H1 (cell line): ENCODE data around the gene SKIL. TPM values are rescaled to one million over a fixed set of nuclear protein-coding genes. Genes with fewer than 3 reads are reported as not detected.

Source experiments
- CTCF ChIA-PET: fragments of 300-600 bp; sonication (Branson Sonifier 250); formaldehyde crosslinking; loops from one replicate; lab custom pipeline; 2021; ENCODE audit not compliant: partially characterized antibody; lab: Charles Lee
- POLR2A ChIA-PET: fragments of 300-600 bp; sonication (Branson Sonifier 250); formaldehyde crosslinking; loops from one replicate; lab custom pipeline; 2021; ENCODE audit warnings: inconsistent platforms; ENCODE audit not compliant: partially characterized antibody; lab: Charles Lee
- DNase-seq, 2 experiments: peaks; one replicate each; pipeline versions ENCODE4 v3.0.0 to v3.0.0-alpha.2; 2010 to 2022; ENCODE audit warnings: low spot score in 2 of 2, low read depth in 1 of 2, mixed read lengths in 1 of 2
- FAIRE-seq: peaks from 2 replicates; lab custom pipeline; 2011; peaks lifted over from hg19 to GRCh38; lab: Jason Lieb, UNC
- H2AFZ ChIP-seq: 2 replicates; pipeline ENCODE4 v1.8.1; 2012; ENCODE audit warnings: low read length, inconsistent platforms
- H2AK5ac ChIP-seq: 2 replicates; pipeline ENCODE4 v1.6.1; 2013; ENCODE audit warnings: low read depth, low read length
- H2BK120ac ChIP-seq: replicated peaks from 2 replicates; pipeline ENCODE3; 2013; ENCODE audit warnings: low read depth, low read length, inconsistent platforms
- H2BK12ac ChIP-seq: 2 replicates; pipeline ENCODE4 v1.6.1; 2013; ENCODE audit warnings: low read depth, low read length
- H2BK15ac ChIP-seq: 2 replicates; pipeline ENCODE4 v1.6.1; 2013; ENCODE audit warnings: low read length
- H2BK20ac ChIP-seq: 2 replicates; pipeline ENCODE4 v1.6.1; 2013; ENCODE audit warnings: low read length
- H2BK5ac ChIP-seq: 2 replicates; pipeline ENCODE4 v1.6.1; 2013; ENCODE audit warnings: low read depth, low read length
- H3K14ac ChIP-seq: 2 replicates; pipeline ENCODE4 v1.6.1; 2013; ENCODE audit warnings: inconsistent platforms; ENCODE audit not compliant: insufficient read length
- H3K18ac ChIP-seq: 2 replicates; pipeline ENCODE4 v1.6.1; 2013; ENCODE audit warnings: low read length; ENCODE audit errors: extremely low read depth
- H3K23ac ChIP-seq: 2 replicates; pipeline ENCODE4 v1.6.1; 2013; ENCODE audit warnings: inconsistent platforms; ENCODE audit not compliant: insufficient read length
- H3K23me2 ChIP-seq: 2 replicates; pipeline ENCODE4 v1.6.1; 2013; ENCODE audit warnings: low read depth, low read length
- H3K27ac ChIP-seq: 2 replicates; pipeline ENCODE4 v1.6.1; 2011; ENCODE audit warnings: low read depth, low read length, inconsistent platforms
- H3K27me3 ChIP-seq, 4 experiments: replicated peaks in 1 of 4; 1 replicate in 1 of 4; 2 replicates in 3 of 4; pipeline versions ENCODE4 v1.6.1 to v1.8.1; 2011 to 2013; ENCODE audit warnings: low read length in 3 of 4, mild to moderate bottlenecking in 3 of 4, inconsistent platforms in 2 of 4, mixed read lengths in 2 of 4, moderate library complexity in 1 of 4; ENCODE audit not compliant: control insufficient read depth in 3 of 4, insufficient read depth in 3 of 4; ENCODE audit errors: extremely low read depth in 1 of 4
- H3K36me3 ChIP-seq, 4 experiments: 2 replicates each; pipeline versions ENCODE4 v1.6.1 to v1.8.1; 2011 to 2013; ENCODE audit warnings: mild to moderate bottlenecking in 4 of 4, low read length in 3 of 4, moderate library complexity in 2 of 4, control low read depth in 1 of 4, inconsistent platforms in 1 of 4; ENCODE audit not compliant: insufficient read depth in 4 of 4, control insufficient read depth in 2 of 4
- H3K4ac ChIP-seq: replicated peaks from 2 replicates; pipeline ENCODE3; 2013; ENCODE audit warnings: low read length, low read depth, mixed read lengths, inconsistent platforms; ENCODE audit not compliant: insufficient read length
- H3K4me1 ChIP-seq, 4 experiments: replicated peaks in 1 of 4; 1 replicate in 1 of 4; 2 replicates in 3 of 4; pipeline versions ENCODE4 v1.6.1 to v1.8.1; 2011 to 2013; ENCODE audit warnings: low read length in 3 of 4, inconsistent platforms in 2 of 4, mixed read lengths in 1 of 4; ENCODE audit not compliant: insufficient read depth in 4 of 4, control insufficient read depth in 3 of 4
- H3K4me2 ChIP-seq, 2 experiments: 2 replicates each; pipeline versions ENCODE4 v1.6.1 to v1.8.1; 2011 to 2013; ENCODE audit warnings: low read depth in 2 of 2, low read length in 2 of 2, control low read depth in 1 of 2, inconsistent platforms in 1 of 2, mild to moderate bottlenecking in 1 of 2; ENCODE audit not compliant: insufficient read depth in 1 of 2
- H3K4me3 ChIP-seq, 4 experiments: fragments of 200-600, 300-600 bp in 1 of 4; sonication (generic), shearing (Covaris generic), sonication (Bioruptor Twin) in 1 of 4; 2 replicates each; pipeline versions ENCODE4 v1.5.1 to v1.8.1; 2011 to 2016; ENCODE audit warnings: low read length in 4 of 4, low read depth in 3 of 4, control low read depth in 2 of 4, inconsistent platforms in 2 of 4, mild to moderate bottlenecking in 2 of 4, mixed read lengths in 1 of 4, moderate library complexity in 1 of 4; ENCODE audit not compliant: insufficient read depth in 2 of 4; ENCODE audit errors: extremely low read depth in 1 of 4
- H3K56ac ChIP-seq: replicated peaks from 2 replicates; pipeline ENCODE3; 2013; ENCODE audit warnings: low read depth, mild to moderate bottlenecking, mixed read lengths, low read length, inconsistent platforms; ENCODE audit not compliant: insufficient read length
- H3K79me1 ChIP-seq: 2 replicates; pipeline ENCODE4 v1.6.1; 2013; ENCODE audit warnings: low read depth, low read length, control low read depth
- H3K79me2 ChIP-seq, 2 experiments: 2 replicates each; pipeline versions ENCODE4 v1.6.1 to v1.8.1; 2012 to 2013; ENCODE audit warnings: low read length in 2 of 2, mild to moderate bottlenecking in 2 of 2, inconsistent platforms in 1 of 2; ENCODE audit not compliant: insufficient read depth in 2 of 2, control insufficient read depth in 1 of 2
- H3K9ac ChIP-seq, 4 experiments: replicated peaks in 1 of 4; 1 replicate in 1 of 4; 2 replicates in 3 of 4; pipeline versions ENCODE4 v1.6.1 to v1.8.1; 2011 to 2013; ENCODE audit warnings: low read depth in 3 of 4, low read length in 3 of 4, control low read depth in 2 of 4, mild to moderate bottlenecking in 2 of 4, moderate library complexity in 2 of 4, inconsistent platforms in 1 of 4; ENCODE audit errors: extremely low read depth in 1 of 4
- H3K9me3 ChIP-seq, 2 experiments: 2 replicates each; pipeline versions ENCODE4 v1.6.1 to v1.8.1; 2012 to 2013; ENCODE audit warnings: mild to moderate bottlenecking in 2 of 2, moderate library complexity in 2 of 2, control low read depth in 1 of 2, inconsistent platforms in 1 of 2, low read depth in 1 of 2, low read length in 1 of 2, mixed read lengths in 1 of 2; ENCODE audit not compliant: insufficient read depth in 2 of 2
- H4K20me1 ChIP-seq, 2 experiments: replicated peaks in 1 of 2; 2 replicates each; pipeline versions ENCODE3 to v1.8.1; 2011 to 2013; ENCODE audit warnings: inconsistent platforms in 2 of 2, low read length in 2 of 2, mild to moderate bottlenecking in 1 of 2; ENCODE audit not compliant: insufficient read depth in 2 of 2, control insufficient read depth in 1 of 2
- H4K5ac ChIP-seq: 2 replicates; pipeline ENCODE4 v1.6.1; 2013; ENCODE audit warnings: low read length, low read depth, mixed read lengths, inconsistent platforms; ENCODE audit not compliant: insufficient read length
- H4K8ac ChIP-seq: 2 replicates; pipeline ENCODE4 v1.8.0; 2013; ENCODE audit warnings: mild to moderate bottlenecking, moderate library complexity, low read length, inconsistent platforms; ENCODE audit not compliant: insufficient read depth; ENCODE audit errors: extremely low read depth
- H4K91ac ChIP-seq: replicated peaks from 2 replicates; pipeline ENCODE3; 2013; ENCODE audit warnings: low read length, mixed read lengths, inconsistent platforms; ENCODE audit not compliant: insufficient read length
- CBX5 ChIP-seq: fragments of 300-800, 300-1000 bp; sonication (generic); IDR thresholded peaks from 2 replicates; pipeline ENCODE4 v1.7.1; 2016; ENCODE audit warnings: antibody characterized with exemption, low read length, low read depth
- CEBPB ChIP-seq: IDR thresholded peaks from 2 replicates; pipeline ENCODE4 v1.6.1; 2012; ENCODE audit warnings: low read depth, low read length
- CREB1 ChIP-seq: IDR thresholded peaks from 2 replicates; pipeline ENCODE4 v1.6.1; 2012; ENCODE audit warnings: inconsistent platforms
- CTBP2 ChIP-seq: IDR thresholded peaks from 2 replicates; pipeline ENCODE4 v1.7.0; 2011; ENCODE audit warnings: borderline replicate concordance, mild to moderate bottlenecking, moderate library complexity, mixed read lengths, low read length; ENCODE audit not compliant: insufficient read depth, insufficient read length
- NRF1 ChIP-seq: IDR thresholded peaks from 2 replicates; pipeline ENCODE4 v1.6.1; 2011; ENCODE audit warnings: mild to moderate bottlenecking, low read depth, low read length, improper control_type of control experiment
- RFX5 ChIP-seq: IDR thresholded peaks from 2 replicates; pipeline ENCODE4 v1.6.1; 2011; ENCODE audit warnings: low read depth, low read length, improper control_type of control experiment, borderline replicate concordance
- RNF2 ChIP-seq: fragments of 200-900, 300-1000 bp; sonication (generic); IDR thresholded peaks from 2 replicates; pipeline ENCODE4 v1.7.1; 2016; ENCODE audit warnings: borderline replicate concordance, low read depth, mild to moderate bottlenecking, antibody characterized with exemption, low read length; ENCODE audit not compliant: poor library complexity, severe bottlenecking; ENCODE audit errors: missing control alignments
- SP4 ChIP-seq: IDR thresholded peaks from 2 replicates; pipeline ENCODE4 v1.6.1; 2012; ENCODE audit warnings: low read length, inconsistent platforms
- WGBS, 2 experiments: shearing (Covaris generic) in 1 of 2; methylation state at CpG; one replicate each; pipeline versions ENCODE4 v1.1.6 to v1.1.7; 2013 to 2015; ENCODE audit warnings: low lambda C conversion rate in 2 of 2, mixed read lengths in 2 of 2, inconsistent platforms in 1 of 2, low coverage in 1 of 2, missing lambda C conversion rate in 1 of 2; ENCODE audit not compliant: insufficient replicate concordance in 2 of 2, insufficient coverage in 1 of 2, insufficient read length in 1 of 2; ENCODE audit errors: extremely low coverage in 1 of 2, missing lambda C conversion rate in 1 of 2; 5-methylcytosine and 5-hydroxymethylcytosine counted together
- polyA plus RNA-seq, 7 experiments: library from polyadenylated mRNA; depleted of rRNA in 3 of 7; stranded (reverse) in 5 of 7; unstranded in 2 of 7; fragments of >200 nt in 5 of 7; fragments of 200-250 nt in 2 of 7; gene quantifications; 1 replicate in 5 of 7; 2 replicates in 1 of 7; 4 replicates in 1 of 7; pipeline versions ENCODE4 v1.2.1 to v1.2.3, GENCODE V29; 2011 to 2013; ENCODE audit warnings: missing spikeins in 2 of 7, mixed read lengths in 2 of 7
- total RNA-seq: library from RNA; stranded (reverse); fragmentation: NEBNext Ultra II Directional; extraction: Animal tissue kit (Norgen Biotek cat#: 25700); gene quantifications from 2 replicates; pipeline ENCODE4 v1.2.1, GENCODE V29; 2021

Gene SKIL
- total and polyA plus RNA-seq, 2 of the 8 experiments (the other 6 are each of a cell fraction or from before 2014, with no cell fraction given) = 13.2 to 277 TPM

GRCh38 chr3:170320461-170321121 lies 36.9 kb upstream of the SKIL start:
- POLR2A ChIA-PET = no interaction called here

More at GRCh38 chr3:170320461-170321121, 36.9 kb upstream of the SKIL start:
- 78% methylated on average over 7 of the region's 7 CpGs; no CpG with 5 or more reads in 1 of the 2 experiments for WGBS, 2 experiments
- Histone ChIP-seq H3K56ac (no peak overlapping the region), H3K4me3 (no peak overlapping the region), H3K9me3 (no peaks in the 10 kb centered on the region), H2BK5ac (no peak overlapping the region), H2BK12ac (no peak overlapping the region), H3K23ac (no peak overlapping the region), H3K4ac (no peak overlapping the region), H2AK5ac (no peak overlapping the region), H2AFZ (no peak overlapping the region), H3K18ac (no peak overlapping the region), H3K27me3 (no peaks in the 10 kb centered on the region; a peak in 2 of 7 replicates), H3K27ac (no peak overlapping the region), H2BK15ac (no peak overlapping the region), H4K20me1 (no peaks in the 10 kb centered on the region), H2BK20ac (no peak overlapping the region), H4K5ac (no peak overlapping the region), H3K36me3 (no peaks in the 10 kb centered on the region), H3K4me2 (no peak overlapping the region), H3K4me1 (peaks cover 0 to 11% (median 2%) of the 10 kb centered on the region in 4 experiments; a peak in 2 of 7 replicates), H3K79me2 (no peaks in the 10 kb centered on the region), H3K14ac (no peak overlapping the region), H3K9ac (no peak overlapping the region), H4K91ac (no peak overlapping the region), H3K79me1 (no peaks in the 10 kb centered on the region), H2BK120ac (no peak overlapping the region), H4K8ac (no peak overlapping the region), H3K23me2 (no peaks in the 10 kb centered on the region)
- FAIRE-seq (no peak), DNase-seq (no peak)
- TF ChIP-seq SP4 = no peak
- TF ChIP-seq CEBPB = no peak
- TF ChIP-seq CTBP2 = no peak
- no peak for TF ChIP-seq CREB1
- TF ChIP-seq NRF1 = no peak
- no peak for TF ChIP-seq CBX5
- no peak for TF ChIP-seq RNF2
- no peak for TF ChIP-seq RFX5
- CTCF ChIA-PET = interaction anchor here (0.8 to 2.0 kb wide), 3 partner anchors 8 to 491 kb away, joined by 3 to 6 read pairs (median 3); no protein-coding TSS in a partner anchor
